Heart right ventricle (tissue), 16 donors: ENCODE data around the gene PDE7B. TPM values are rescaled to one million over a fixed set of nuclear protein-coding genes. Genes with fewer than 3 reads are reported as not detected.

ENCODE experiments used
- ATAC-seq, 8 donors: fragments of 200-7000 bp; cut with Tn5 transposase; one replicate each; pipeline ENCODE4 v1.9.1; 2020; ENCODE audit warnings: mild to moderate bottlenecking in 8 of 8, moderate library complexity in 8 of 8, moderate number of reproducible peaks in 1 of 8
- DNase-seq, 2 donors: peaks; one replicate each; pipeline ENCODE4 v3.0.0-alpha.2; 2020
- H3K27ac ChIP-seq, 10 donors: fragments of 200-600 bp; sonication (generic) in 2 of 10; one replicate each; pipeline versions ENCODE4 v1.5.0 to v1.8.0; 2020 to 2022; ENCODE audit warnings: mild to moderate bottlenecking in 3 of 10
- H3K27me3 ChIP-seq, 7 donors: fragments of 200-600 bp; one replicate each; pipeline ENCODE4 v1.8.0; 2021 to 2022; ENCODE audit warnings: mild to moderate bottlenecking in 2 of 7
- H3K36me3 ChIP-seq, 9 donors: fragments of 200-600 bp; sonication (generic) in 1 of 9; one replicate each; pipeline versions ENCODE4 v1.5.0 to v1.8.0; 2020 to 2022; ENCODE audit warnings: mild to moderate bottlenecking in 2 of 9
- H3K4me1 ChIP-seq, 9 donors: fragments of 200-600 bp; sonication (generic) in 1 of 9; one replicate each; pipeline versions ENCODE4 v1.5.0 to v1.8.0; 2020 to 2022; ENCODE audit warnings: mild to moderate bottlenecking in 4 of 9
- H3K4me3 ChIP-seq, 10 donors: fragments of 200-600 bp; sonication (generic) in 2 of 10; one replicate each; pipeline versions ENCODE4 v1.5.0 to v1.8.0; 2020 to 2022; ENCODE audit warnings: mild to moderate bottlenecking in 7 of 10, moderate library complexity in 2 of 10
- H3K9me3 ChIP-seq, 11 donors: fragments of 200-600 bp in 10 of 11; sonication (generic) in 2 of 11; one replicate each; pipeline versions ENCODE4 v1.5.0 to v1.8.0; 2013 to 2022; ENCODE audit warnings: mild to moderate bottlenecking in 2 of 11, control low read depth in 1 of 11, moderate library complexity in 1 of 11
- CTCF ChIP-seq, 9 donors: fragments of 200-600 bp; sonication (generic) in 2 of 9; IDR thresholded peaks; one replicate each; pipeline versions ENCODE4 v1.5.0 to v1.8.0; 2021 to 2022; ENCODE audit warnings: antibody characterized with exemption in 9 of 9, mild to moderate bottlenecking in 5 of 9, moderate library complexity in 1 of 9
- WGBS, 2 donors: extraction: QIAGEN DNeasy Blood & Tissue Kit; methylation state at CpG; one replicate each; pipeline ENCODE4 v1.1.7; 2013; ENCODE audit warnings: inconsistent platforms in 1 of 2; 5-methylcytosine and 5-hydroxymethylcytosine counted together
- intact Hi-C, 10 donors: fragments of 100-400 bp; cut with DNase I; formaldehyde crosslinking; loops; one replicate each; pipeline versions ENCODE4 v1.11.1 to v1.14.2; 2022
- polyA plus RNA-seq, 2 donors: library from polyadenylated mRNA; stranded (reverse); fragments of 200-250 nt; gene quantifications; one replicate each; pipeline ENCODE4 v1.2.3, GENCODE V29; 2013
- total RNA-seq, 10 donors: library from RNA; stranded (reverse); fragmentation: NEBNext Ultra II Directional in 3 of 10; extraction: Animal tissue kit (Norgen Biotek cat#: 25700) in 3 of 10; gene quantifications; one replicate each; pipeline versions ENCODE4 v1.2.1 to v1.2.4, GENCODE V29; 2021 to 2023
- donor health status: Arrhythmogenic right ventricular cardiomyopathy.
- donor health status: ischemic (EF 13 %, LVEDD 7.1; RV severe dilation, severe dysfunction).
- donor health status: healthy with polysubstance abuse.
- donor health status: DM: no; HTN: yes; CAD: no.
- donor health status: DM: no; HTN: no; CAD: no.
- donor health status: ischemic (EF 25% LVEDD 6.9; RV normal size, moderate dysfunction).
- donor health status: ischemic (EF 25% LVEDD 5.7; RV mildly dilated, moderate dysfunction).
- donor health status: healthy.
- donor health status: DM: yes; HTN: yes; CAD: no.
- donor health status: Ischemic cardiomyopathy.
- donor health status: ischemic (EF 35%, LVEDD 5.7; RV mildly dilated, moderate dysfunction).
- donor health status: nonischemic (EF 11% LVEDD 7.7; RV severe dilation, severe dysfunction).
- donor health status: DM: yes; HTN: yes; CAD: no.
- donor health status: PGD.
- donor health status: ischemic (EF 29% LVEDD 5.4; RV normal size, mild dysfunction).
- donor health status: nonischemic (EF 23%, LVEDD 6.1; RV moderate dilation, normal function).

Gene PDE7B
- total and polyA plus RNA-seq, 12 donors = 3.7 to 19.6 (median 10.8) TPM

- H3K9me3 ChIP-seq = no peaks in the 10 kb centered on the region
- intact Hi-C loops = no loop called here
- H3K36me3 ChIP-seq = no peaks in the 10 kb centered on the region
- peaks cover 0 to 61% (median 22%) of the 10 kb centered on the region in 9 donors for H3K4me1 ChIP-seq
- DNase-seq (peak in 1 of 2 donors; percentile 63), ATAC-seq (peak in 7 of 8 donors; percentile 39 to 85 (median 71))
- peak overlapping the region in 3 of 10 donors; percentile 20 to 22 (median 20) for H3K4me3 ChIP-seq
- TF ChIP-seq CTCF (IDR thresholded peaks at IDR 0.05) = no peak
- 43 to 45% methylated on average over 15 of the region's 15 CpGs for WGBS, 2 donors
- H3K27me3 ChIP-seq = no peaks in the 10 kb centered on the region
- H3K27ac ChIP-seq = peak overlapping the region in 4 of 10 donors; percentile 13 to 72 (median 54)
Observed at GRCh38 chr6:136014454-136015437, 163.2 kb downstream of the PDE7B start.

- ATAC-seq (no peak), DNase-seq (no peak)
- H3K27ac ChIP-seq = peak overlapping the region in 2 of 10 donors; percentile 56 to 69
- H3K4me3 ChIP-seq = no peak overlapping the region
- H3K36me3 ChIP-seq = no peaks in the 10 kb centered on the region
- WGBS, 2 donors = 71 to 77% methylated on average over 4 of the region's 4 CpGs
- H3K4me1 ChIP-seq = peaks cover 0 to 57% (median 22%) of the 10 kb centered on the region in 9 donors
- no peaks in the 10 kb centered on the region for H3K27me3 ChIP-seq
- no peak for TF ChIP-seq CTCF (IDR thresholded peaks at IDR 0.05)
- intact Hi-C loops = no loop called here
- no peaks in the 10 kb centered on the region for H3K9me3 ChIP-seq
Observed at GRCh38 chr6:136015531-136015930, 164.0 kb downstream of the PDE7B start.

- H3K27me3 ChIP-seq = no peaks in the 10 kb centered on the region
- 83 to 86% methylated on average over 9 of the region's 9 CpGs for WGBS, 2 donors
- intact Hi-C loops = no loop called here
- H3K4me1 ChIP-seq = peaks cover 0 to 50% (median 22%) of the 10 kb centered on the region in 9 donors
- H3K4me3 ChIP-seq = no peak overlapping the region
- ATAC-seq = no peak
- DNase-seq = no peak
- no peaks in the 10 kb centered on the region for H3K9me3 ChIP-seq
- no peaks in the 10 kb centered on the region for H3K36me3 ChIP-seq
- no peak for TF ChIP-seq CTCF (IDR thresholded peaks at IDR 0.05)
- peak overlapping the region in 1 of 10 donors; percentile 69 for H3K27ac ChIP-seq
Observed at GRCh38 chr6:136016228-136017225, 165.0 kb downstream of the PDE7B start.

GRCh38 chr6:136020691-136021090 is 169.2 kb downstream of the PDE7B start:
- TF ChIP-seq CTCF (IDR thresholded peaks at IDR 0.05) = no peak
- Histone ChIP-seq H3K9me3 (no peaks in the 10 kb centered on the region), H3K4me3 (no peak overlapping the region), H3K27ac (no peak overlapping the region), H3K27me3 (no peaks in the 10 kb centered on the region), H3K4me1 (peaks cover 0 to 12% (median 0%) of the 10 kb centered on the region in 9 donors), H3K36me3 (no peaks in the 10 kb centered on the region)
- no peak for ATAC-seq
- 92 to 93% methylated on average over 2 of the region's 2 CpGs for WGBS, 2 donors
- no peak for DNase-seq
- intact Hi-C loops = loop anchor here in 2 of 10 donors (10.0 kb wide), 2 partner anchors 204 to 486 kb away; no protein-coding TSS in a partner anchor
